OCI-M1 (cell line): ENCODE results near the gene MBP.

Experiments
- DNase-seq: peaks from one replicate; lab custom pipeline; 2025; lab: John Stamatoyannopoulos, UW

MBP gene

GRCh38 chr18:77132369-77133050 lies at the start of gene MBP:
Gene MBP, minus strand, starts transcription at chr18:77132783. Its CDS starts 27,522 bp downstream, at chr18:77105261.
- DNase-seq: no peak

GRCh38 chr18:77181950-77182707 lies 49.5 kb upstream of the MBP start:
- no peak for DNase-seq

DNA sequence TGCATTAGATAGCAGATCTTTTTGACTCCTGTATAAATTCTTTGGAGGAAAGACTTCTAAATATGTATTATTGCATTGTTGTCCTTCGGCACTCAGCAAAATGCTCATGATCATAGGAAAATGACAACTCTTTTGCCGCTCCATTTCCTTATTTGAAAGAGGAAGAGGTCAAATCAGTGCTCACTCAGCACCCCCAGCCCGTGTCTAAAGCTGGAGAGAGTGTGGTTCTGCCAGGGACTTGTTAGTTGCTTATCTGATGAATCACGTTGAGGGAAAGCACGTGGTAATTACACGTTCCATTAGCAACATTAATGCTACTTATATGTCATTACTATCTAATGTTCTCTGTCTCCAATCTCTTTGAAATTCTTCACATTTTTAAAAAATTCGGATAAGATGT lies 46.0 kb upstream of the MBP start:
- peak; percentile 3 for DNase-seq

DNA sequence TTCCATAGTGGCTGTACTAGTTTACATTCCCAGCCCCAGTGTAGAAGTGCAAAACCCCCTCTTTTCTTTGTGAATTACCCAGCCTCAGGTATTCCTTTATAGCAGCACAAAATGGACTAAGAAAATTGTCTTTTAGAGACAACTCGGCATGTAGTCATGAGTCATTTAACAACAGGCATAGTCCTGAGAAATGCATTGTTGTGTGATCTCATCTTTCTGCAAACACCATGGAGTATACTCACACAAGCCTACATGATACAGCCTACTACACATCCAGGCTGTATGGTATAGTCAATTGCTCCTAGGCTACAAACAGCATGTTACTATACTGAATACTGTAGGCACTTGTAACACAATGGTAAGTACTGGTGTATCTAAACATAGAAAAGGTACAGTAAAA lies 44.4 kb upstream of the MBP start:
- DNase-seq: no peak

GRCh38 chr18:77173275-77174030 lies 40.9 kb upstream of the MBP start:
- no peak for DNase-seq

GRCh38 chr18:77170890-77171410 lies 38.4 kb upstream of the MBP start:
- no peak for DNase-seq

- DNase-seq: no peak
These were observed 36.3 kb upstream of the MBP start for GRCh38 chr18:77168811-77169311.

DNA sequence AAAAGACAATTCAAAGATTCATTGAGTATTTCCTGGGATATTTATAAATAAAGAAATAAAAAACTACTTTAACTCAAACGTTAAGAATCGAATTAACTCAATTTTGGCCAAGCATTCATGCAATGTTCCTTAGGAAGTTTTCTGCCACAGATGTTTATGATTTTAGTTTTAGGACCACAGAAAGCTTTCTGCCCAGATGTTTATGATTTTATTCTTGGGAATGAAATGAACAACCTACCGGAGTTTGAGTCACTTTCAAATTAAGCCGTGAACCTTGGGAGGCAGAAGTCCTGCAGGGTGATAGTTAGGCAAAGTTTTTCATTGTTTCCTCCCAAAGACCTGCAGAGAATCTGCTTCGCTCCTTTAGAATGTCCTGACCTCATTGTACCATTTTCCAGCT lies 34.7 kb upstream of the MBP start:
- DNase-seq: no peak

DNA sequence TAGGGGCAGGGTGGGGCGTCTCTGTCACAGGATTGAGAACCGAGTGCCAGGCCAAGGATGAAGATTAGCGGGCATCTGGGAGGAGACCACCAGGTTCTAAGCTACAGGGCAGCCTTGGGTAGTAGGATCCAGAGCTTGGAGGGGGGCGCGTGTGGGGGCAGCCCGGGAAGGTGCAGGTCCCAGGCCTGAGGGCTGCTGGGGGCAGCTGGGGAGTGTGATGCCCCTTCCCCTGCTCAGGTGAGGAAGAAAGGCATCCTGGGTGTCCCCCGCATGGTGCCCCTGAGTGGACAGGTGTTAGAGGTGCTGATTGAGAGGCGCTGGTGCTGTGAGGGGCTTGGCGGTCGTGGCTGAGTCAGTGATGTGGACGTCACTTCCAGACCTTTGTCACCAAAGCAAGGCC lies 33.9 kb upstream of the MBP start:
- no peak for DNase-seq

- no peak for DNase-seq
These were observed 33.1 kb upstream of the MBP start for GRCh38 chr18:77165503-77166188.

DNA sequence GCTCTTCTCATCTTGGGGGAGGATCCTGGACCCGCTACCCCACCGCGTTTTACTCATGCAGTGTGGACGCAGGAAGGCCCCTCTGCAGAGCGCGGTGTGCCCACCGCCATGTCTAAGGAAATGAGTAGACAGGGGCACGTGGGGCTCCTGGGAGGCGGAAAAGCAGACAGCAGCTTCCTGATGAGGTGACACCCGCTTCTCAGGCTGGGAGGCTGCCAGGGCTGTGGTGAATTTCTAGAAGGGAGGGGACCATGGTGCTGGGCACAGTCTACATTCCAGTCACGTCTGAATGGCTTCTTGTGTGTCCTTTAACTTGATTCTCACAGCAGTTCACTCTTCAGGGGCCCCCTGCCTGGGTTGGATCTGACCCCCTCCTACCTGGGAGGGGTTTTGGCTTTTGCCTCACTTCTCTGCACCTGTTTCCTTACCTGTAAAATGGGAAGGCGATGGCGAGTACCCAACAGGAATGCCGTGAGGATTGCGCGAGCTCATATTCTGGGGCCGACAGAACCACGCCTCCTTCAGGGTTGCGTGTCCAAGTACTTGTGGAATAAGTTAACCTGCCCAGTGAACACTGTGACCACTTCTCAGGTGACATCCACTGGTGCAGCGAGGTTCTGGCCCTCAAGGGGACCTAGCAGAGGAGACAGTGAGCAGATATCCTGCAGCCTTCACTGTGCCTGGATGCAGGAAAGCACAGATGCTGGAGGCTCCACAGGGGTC lies 32.3 kb upstream of the MBP start:
- no peak for DNase-seq

DNA sequence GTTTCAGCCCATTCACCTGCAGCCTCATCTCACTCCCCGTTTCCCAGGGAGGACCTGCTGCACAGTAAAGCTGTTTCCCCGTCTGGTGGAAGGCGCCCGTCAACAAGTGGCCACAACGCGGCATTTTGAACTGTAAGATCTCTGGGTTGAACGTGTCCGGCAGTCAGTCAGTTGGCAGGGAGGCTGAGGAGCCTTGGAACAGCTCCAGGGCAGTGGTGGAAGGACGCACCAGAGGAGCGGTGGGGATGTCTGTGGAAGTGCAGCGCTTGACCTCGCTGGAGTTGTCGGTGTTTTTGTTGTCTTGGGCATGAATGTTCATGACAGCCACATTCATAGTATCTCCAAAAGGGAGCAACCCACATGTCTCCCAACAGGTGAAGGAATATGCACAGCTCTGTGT lies 31.4 kb upstream of the MBP start:
- no peak for DNase-seq

DNA sequence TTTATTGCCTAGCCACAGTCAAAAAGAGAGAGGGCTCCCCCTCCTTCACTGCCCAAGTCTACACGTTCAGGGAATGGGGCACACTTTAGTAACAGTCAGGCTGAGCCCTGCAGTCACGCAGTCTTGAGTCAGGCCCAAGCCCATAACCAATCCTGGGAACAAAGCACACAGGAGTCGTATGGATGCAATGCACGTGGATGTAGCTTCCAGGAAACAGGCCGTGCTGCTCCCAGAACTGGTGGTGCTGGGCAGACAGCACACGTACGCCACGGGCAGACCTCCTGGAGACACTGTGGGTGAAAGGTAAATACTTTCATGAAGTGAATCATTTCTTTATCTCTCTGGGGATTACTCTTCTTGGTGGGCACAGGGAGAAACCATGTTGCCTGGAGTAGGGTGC lies 30.0 kb upstream of the MBP start:
- DNase-seq: no peak

GRCh38 chr18:77161961-77162360 lies 29.4 kb upstream of the MBP start:
- no peak for DNase-seq

GRCh38 chr18:77161383-77161782 lies 28.8 kb upstream of the MBP start:
- DNase-seq: no peak

GRCh38 chr18:77160515-77160914 lies 27.9 kb upstream of the MBP start:
- no peak for DNase-seq

- no peak for DNase-seq
These were observed 24.7 kb upstream of the MBP start for GRCh38 chr18:77157312-77157711.

- DNase-seq: no peak
These were observed 22.4 kb upstream of the MBP start for GRCh38 chr18:77155031-77155430.

DNA sequence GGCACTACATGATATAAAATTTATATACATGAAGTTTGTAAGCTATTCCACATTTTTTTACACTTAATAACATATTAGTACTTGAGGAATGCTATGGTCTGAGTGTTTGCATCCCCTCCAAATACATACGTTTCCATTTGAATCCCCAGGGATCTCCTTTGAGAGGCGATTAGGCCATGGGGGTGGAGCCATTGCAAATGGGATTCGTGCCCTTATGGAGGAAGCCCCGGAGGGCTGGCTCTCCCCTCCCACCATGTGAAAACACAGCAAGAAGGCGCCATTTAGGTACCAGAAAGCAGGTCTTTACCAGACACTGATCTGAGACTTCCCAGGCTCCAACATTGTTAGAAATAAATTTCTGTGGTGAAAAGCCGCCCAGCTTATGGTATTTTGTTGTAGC lies 20.8 kb upstream of the MBP start:
- DNase-seq: no peak

- DNase-seq: no peak
These were observed 19.4 kb upstream of the MBP start for GRCh38 chr18:77151772-77152520.
